HG03135 (cell line): ENCODE results near the gene CXCL8.

Source experiments
- ATAC-seq: cut with Tn5 transposase; IDR thresholded peaks from one replicate; pipeline ENCODE4 v1.9.1; 2021; ENCODE audit warnings: mild to moderate bottlenecking, moderate library complexity; ENCODE audit not compliant: unreplicated experiment

The CXCL8 gene

DNA sequence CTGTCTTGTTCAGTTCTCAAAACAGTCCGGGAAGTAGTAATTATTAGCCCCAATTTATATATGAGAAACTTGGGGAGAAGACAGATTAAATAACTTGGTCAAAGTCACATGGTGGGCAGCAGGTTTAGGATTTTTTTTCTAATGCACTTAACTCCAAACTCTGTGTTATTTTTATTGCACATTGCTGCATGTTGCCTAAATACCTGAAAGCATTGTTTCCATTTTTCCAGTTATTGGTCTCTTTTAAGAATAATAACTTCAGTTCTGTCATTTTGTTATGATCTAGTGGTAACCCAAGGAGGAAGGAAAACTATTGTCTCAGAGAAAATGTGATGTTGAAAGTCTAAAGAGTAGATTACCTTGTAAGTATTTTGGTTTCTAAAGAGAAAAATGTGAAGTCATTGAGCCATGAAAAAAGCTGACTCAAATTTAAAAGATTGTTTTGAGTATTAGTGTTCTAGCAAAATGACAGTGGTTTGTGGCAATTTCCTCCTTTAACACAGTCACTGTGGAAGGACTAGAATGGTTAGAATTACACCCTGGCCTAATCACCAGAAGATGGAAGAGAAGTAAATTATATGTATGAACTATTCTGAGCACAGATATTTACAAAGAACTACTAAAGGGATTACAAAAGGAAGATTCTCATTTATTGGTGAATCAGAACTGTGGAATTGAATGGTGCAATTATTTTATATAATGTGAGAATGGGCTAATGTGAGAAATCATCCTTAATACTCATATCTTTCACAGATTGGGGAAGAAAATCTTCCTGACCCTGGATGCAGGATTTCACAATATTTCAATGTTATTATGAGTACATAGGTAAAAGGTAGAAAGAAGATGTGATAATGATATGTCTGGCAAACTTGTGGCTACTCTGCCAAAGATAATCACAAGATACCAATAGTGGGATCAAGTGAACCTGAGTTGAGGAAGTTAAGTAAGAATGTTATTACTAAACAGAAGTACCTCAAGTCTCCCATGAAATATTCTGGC lies 21.7 kb upstream of the CXCL8 start:
- ATAC-seq, result peak; percentile 92

DNA sequence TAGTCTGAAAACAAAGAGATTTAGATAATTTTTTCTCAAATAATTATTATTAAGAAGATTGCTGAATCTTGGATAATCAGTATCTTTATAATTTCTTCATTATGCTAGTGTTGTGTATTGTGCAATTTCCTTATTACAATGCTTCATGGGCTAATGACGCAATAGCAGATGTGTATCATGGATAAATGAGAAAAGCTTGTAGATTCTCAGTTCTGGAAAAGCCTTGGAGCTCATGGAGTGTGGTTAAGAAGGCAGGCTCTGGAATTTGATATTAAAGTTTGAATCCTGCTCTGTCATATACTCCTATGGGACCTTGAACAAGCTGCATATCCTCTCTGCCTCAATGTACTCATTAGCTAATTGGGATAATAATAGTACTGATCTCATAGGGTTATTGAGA lies 18.9 kb upstream of the CXCL8 start:
- ATAC-seq, result no peak

DNA sequence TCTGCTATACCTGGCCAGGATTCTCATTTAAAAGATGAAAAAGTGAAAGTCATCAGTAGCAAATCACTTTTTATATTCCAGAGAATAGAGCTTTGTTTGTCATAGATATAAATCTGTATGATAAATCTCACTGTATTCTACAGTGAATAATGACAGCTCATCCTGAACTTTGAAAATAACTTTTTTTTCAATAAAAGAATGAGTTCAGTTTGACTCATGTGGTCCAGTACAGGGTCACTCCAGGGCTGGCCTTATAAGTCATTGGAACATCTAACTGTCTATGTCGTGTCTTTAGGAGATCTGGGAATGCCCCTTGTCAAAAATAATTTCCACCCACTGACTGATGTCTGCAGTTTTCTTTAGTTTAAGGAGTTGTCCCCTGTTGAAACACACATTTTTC lies 18.5 kb upstream of the CXCL8 start:
- ATAC-seq, result no peak

DNA sequence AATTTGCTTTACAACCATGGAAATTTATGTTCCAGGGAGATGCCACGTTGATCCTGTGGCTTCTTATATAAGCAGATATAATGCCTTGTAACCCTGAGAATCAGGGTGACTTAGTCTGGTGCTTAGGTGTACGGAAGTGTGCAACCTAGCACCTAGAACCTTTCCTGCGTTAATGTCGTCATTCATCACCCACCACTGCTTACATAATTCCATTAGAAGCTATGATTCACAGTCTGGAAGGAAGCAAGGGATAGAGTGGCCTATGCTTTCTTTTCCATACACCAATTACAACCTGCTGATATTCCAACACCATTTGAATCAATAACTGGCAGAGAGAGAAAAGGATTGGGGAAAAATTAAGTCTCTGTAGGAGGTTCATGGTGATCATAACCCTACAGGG lies 17.3 kb upstream of the CXCL8 start:
- no peak for ATAC-seq

DNA sequence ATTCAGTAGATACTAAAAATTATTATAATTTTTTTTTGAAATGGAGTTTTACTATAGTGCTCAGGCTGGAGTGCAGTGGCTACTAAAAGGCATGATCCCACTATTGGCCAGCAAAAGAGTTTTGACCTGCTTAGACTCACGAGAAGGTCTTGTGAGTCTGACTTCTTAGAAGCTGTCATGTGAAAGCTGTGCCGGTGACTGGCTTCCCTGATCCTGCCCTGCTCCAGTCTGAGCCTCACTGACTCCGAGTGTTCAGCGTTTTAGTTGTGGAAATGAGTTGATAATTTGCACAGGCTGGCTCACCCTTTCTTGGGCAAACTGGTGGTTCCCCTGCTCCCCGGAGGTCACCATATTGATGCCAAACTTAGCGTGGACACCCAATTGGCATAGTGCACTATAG lies 16.4 kb upstream of the CXCL8 start:
- no peak for ATAC-seq

DNA sequence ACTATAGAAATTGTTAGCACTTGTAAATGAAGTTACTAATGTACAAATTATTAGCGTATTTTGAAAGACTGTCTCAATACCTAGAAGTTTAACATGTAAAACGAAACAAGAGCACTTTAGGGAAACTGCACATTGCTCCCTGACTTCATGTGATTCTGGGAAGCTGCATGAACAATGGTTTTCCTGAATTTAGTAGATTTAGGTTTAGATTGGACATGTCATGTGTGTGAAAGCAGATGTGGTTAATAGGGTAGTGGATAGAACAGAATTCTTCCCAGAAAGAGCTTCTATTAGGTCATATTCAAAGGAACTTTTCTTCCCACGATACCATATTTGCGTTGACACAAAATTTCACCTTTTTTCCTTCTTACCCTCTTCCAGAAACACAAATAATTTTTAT lies 14.9 kb upstream of the CXCL8 start:
- no peak for ATAC-seq

DNA sequence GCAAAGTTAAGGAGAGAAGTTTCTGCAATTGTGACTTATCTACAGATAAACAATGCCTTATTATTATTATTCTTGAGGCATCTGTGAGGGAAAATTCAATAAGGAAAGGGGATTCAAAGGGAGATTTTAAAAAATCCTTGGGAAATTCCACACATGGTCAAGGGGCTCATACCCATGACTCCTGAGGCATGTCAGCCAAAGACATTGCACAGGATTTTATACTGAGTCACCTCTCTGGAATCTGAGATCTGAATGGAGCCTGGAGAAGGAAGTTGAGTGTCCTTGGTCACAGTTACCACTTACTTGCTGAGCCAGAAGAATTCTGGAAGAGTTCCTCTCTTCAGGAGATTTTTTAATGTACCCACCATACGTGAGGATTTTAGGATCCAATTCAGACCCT lies 14.4 kb upstream of the CXCL8 start:
- no peak for ATAC-seq

DNA sequence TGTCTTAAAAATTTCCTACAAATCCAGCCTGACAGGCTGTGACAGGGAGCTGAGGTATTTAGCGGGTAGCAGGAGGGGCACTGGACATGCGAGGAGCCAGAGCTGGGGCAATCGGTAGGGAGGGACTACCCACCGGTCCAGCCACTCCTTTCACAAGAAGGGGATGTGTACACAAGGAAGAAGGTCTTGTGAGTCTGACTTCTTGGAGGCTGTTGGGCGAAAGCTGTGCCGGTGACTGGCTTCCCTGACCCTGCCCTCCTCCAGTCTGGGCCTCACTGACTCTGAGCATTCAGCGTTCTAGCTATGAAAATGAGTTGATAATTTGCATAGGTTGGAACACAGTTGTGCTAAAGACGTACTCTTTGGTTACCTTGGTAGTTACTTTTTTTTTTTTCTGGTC lies 12.7 kb upstream of the CXCL8 start:
- no peak for ATAC-seq

DNA sequence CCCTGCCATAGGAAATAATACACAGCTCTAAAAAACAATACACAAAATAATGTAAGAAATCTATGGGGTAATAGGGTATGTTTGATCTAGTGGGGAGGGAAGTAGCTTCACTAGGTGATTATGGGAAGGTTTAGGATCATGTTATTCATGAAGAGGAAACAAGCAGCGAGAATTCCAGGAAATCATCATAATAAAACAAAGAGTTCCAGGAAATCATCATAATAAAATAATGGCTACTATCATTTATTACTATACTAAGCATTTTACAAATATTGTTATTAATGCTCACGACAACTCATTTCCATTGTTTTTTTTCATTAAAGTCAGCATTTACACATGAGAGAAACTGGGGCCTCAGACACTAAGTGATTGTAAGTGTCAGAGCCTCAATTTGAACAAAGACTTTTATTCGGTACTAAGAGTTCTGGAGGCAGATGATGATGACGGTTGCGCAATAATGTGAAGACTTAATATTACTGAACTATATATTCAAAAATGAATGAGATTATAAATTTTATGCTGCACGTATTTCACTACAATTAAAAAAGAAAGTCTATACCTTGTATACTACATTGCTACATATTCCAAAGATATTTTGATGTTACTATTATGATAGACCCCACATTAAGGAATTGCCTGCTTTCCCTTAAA lies 12.2 kb upstream of the CXCL8 start:
- ATAC-seq, result no peak

DNA sequence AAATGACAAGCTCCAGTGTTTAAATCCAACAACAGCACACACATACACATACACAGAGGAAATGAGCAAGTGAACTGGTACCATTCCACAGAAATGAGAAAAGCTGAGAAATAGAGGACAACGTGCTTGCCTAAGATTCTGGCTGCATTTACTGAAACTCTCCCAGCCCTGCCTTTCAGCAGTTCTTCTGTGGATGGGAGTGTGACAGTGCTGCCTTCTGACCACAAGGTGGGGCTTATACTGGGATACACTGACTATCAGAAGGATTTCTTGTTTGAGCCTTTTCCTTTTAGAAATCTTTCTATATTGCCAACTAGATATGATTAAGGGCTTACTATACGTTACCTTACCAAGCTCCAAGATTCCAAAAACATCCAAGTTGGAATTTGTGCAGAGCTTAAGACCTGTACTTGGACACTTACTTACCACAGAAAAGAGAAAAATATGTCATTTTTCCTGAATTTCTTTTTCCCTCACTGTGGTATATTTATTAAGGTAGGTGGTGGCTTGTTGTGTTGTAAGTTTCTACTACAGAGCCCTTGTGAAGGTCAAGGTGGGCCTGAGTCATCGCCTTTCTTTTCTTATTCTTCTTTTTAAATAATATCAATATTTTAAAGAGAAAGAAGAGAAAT lies 10.7 kb upstream of the CXCL8 start:
- ATAC-seq, result peak; percentile 66

DNA sequence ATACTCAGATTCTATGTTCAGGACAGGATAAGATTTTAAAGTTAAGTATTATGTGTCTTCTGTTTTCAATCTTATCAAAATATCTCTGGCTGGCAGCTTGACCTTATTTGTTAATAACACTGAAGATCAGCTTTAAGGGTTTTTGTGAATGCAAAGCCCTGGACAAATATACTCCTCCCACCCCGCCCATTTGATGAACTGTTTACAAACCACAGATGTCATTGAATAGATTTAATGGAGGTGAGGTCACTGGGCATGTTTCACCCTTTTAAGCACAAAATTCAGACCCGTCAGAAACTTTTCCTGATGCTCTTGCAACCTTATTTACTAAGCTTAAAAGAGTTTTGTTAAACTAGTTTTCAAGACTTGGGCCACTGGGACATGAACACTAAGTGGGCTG lies 10.1 kb upstream of the CXCL8 start:
- ATAC-seq, result no peak

DNA sequence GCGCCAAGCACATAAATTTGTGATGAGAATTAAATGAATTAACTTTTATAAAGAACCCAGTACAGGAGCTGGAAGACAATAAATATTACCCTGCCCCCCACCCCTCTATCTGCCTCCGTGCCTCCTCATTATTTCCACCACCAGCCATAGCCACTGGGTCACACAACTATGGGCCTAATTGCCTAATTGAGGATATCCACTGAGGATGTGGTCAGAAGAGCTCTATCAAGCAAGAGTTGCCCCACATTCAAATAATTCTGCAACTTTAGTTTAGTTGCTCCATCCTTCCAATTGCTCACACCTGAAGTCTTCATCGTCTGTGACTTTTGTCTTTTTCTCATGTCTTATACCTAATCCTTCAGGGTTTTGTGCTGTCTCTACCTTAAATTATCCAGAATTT lies 9.5 kb upstream of the CXCL8 start:
- ATAC-seq, result no peak

DNA sequence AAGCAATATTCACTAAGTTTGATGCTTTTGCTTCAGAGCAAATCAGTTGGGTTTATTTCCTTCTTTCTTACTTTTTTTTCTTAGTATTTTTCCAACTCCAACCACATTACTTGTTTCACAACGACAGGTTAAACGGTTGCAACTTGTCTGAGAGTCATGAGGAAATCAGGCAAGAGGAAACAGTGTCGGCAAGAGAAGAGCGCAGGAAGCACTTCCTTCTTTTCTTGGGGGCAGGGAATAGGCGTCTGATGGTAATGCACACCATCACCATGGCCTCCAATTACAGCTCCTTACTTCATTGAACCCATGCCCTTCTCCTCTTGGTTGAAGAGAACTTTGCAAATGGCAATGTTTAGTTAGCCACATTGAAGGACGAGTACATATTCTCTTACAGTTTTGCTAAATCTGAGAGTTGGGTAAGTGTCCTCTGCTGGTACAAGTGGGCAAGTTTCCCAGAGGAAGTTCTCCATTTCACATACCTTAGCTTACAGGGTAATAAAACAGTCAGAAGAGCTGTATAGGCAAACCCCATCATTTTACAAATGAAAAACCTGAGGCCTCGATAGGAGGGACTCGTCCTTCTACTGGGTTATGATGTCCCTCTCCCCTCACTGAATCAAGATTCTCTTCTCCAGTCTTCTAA lies 8.3 kb upstream of the CXCL8 start:
- no peak for ATAC-seq

DNA sequence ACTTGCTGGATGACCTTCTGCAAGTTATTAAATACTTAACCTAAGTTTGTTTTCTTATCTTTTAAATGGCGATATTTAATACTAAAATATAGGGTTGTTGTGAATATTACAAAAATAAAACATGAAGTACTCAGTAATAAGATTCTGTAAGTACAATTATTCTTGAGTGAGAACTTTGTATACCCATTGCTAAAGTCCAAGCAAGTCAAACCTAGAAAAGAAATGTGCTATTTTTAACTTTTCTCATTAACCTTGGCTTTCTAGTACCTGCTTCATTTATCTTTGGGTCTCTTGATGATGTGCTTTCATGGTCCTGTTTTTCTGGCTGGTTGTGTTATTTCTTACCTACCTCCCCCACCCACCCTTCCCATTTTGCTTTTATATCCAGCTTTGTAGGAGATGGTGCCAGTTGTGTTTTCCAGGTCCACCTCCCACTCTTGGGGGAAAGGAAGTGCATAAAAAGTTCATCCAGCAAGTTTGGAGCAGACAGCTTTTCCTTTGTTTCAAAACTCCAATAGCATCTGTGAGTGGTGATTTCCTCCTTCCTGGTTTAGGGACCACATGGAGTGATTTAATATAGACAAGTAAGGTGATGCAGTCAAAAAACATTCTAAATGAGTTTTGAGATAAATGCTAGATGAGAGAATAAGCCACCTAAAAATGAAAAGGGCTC lies 7.5 kb upstream of the CXCL8 start:
- ATAC-seq, result no peak

DNA sequence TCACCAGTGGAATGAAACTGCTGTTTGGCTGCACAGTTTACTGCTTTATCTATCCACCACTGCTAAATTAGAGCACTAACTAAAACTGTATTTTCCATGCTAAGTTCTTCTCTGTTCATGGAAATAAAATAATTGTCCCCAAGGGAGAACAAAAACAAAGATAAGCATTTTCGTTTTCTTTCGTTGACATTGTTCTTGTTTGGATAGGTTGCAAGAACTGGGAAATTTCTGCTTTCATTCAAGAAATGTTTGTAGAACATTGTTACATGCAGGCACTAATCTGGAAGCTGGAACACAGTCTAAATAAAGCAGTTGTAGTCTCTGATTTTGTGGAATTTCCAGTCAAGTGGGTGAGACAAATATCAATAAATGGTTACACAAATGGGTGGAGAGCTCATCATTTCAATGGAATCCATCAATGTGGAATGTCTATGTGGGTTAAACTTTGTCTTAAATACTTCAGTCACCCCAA lies 5.8 kb upstream of the CXCL8 start:
- ATAC-seq, result no peak

DNA sequence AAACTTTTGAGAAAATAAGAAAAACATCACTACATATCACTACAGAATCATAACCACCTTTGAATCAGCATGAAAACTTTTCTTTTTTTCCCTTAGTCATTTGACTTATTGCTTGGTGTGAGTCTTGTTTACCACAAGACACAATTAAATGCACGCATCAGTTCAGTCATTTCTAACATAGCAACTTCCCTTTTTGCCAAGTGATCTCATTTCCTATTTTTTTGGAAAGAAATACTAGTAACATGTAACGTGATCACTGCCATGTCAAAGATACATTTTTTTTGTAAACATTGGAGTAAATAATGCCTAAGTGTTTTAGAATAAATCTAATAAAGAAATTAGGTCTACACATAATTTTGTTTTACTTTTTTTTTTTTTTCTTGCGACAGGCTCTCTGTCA lies 5.1 kb upstream of the CXCL8 start:
- peak; percentile 87 for ATAC-seq

DNA sequence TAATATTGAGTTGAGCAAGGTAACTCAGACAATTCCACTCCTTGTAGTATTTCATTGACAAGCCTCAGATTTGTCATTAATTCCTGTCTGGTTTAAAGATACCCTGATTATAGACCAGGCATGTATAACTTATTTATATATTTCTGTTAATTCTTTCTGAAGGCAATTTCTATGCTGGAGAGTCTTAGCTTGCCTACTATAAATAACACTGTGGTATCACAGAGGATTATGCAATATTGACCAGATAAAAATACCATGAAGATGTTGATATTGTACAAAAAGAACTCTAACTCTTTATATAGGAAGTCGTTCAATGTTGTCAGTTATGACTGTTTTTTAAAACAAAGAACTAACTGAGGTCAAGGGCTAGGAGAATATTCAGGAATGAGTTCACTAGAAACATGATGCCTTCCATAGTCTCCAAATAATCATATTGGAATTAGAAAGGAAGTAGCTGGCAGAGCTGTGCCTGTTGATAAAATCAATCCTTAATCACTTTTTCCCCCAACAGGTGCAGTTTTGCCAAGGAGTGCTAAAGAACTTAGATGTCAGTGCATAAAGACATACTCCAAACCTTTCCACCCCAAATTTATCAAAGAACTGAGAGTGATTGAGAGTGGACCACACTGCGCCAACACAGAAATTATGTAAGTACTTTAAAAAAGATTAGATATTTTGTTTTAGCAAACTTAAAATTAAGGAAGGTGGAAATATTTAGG lies 821 bp downstream of the CXCL8 start:
- peak; percentile 48 for ATAC-seq

DNA sequence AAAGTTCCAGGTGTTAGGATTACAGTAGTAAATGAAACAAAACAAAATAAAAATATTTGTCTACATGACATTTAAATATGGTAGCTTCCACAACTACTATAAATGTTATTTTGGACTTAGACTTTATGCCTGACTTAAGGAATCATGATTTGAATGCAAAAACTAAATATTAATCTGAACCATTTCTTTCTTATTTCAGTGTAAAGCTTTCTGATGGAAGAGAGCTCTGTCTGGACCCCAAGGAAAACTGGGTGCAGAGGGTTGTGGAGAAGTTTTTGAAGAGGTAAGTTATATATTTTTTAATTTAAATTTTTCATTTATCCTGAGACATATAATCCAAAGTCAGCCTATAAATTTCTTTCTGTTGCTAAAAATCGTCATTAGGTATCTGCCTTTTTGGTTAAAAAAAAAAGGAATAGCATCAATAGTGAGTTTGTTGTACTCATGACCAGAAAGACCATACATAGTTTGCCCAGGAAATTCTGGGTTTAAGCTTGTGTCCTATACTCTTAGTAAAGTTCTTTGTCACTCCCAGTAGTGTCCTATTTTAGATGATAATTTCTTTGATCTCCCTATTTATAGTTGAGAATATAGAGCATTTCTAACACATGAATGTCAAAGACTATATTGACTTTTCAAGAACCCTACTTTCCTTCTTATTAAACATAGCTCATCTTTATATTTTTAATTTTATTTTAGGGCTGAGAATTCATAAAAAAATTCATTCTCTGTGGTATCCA lies 1.6 kb downstream of the CXCL8 start:
- ATAC-seq, result no peak

DNA sequence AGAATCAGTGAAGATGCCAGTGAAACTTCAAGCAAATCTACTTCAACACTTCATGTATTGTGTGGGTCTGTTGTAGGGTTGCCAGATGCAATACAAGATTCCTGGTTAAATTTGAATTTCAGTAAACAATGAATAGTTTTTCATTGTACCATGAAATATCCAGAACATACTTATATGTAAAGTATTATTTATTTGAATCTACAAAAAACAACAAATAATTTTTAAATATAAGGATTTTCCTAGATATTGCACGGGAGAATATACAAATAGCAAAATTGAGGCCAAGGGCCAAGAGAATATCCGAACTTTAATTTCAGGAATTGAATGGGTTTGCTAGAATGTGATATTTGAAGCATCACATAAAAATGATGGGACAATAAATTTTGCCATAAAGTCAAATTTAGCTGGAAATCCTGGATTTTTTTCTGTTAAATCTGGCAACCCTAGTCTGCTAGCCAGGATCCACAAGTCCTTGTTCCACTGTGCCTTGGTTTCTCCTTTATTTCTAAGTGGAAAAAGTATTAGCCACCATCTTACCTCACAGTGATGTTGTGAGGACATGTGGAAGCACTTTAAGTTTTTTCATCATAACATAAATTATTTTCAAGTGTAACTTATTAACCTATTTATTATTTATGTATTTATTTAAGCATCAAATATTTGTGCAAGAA lies 2.3 kb downstream of the CXCL8 start:
- ATAC-seq, result no peak
